ENCODE data around the gene TBC1D5.

TBC1D5 gene

GRCh38 chr3:17307887-17308286 lies 434.5 kb downstream of the TBC1D5 start:
- DNase-seq (ENCODE audit: low read depth in 2 of 3, low spot score in 1 of 3), result no peak

GRCh38 chr3:17307482-17307881 lies 434.9 kb downstream of the TBC1D5 start:
- DNase-seq (ENCODE audit: low read depth in 2 of 3, low spot score in 1 of 3), result no peak

- no peak for DNase-seq (ENCODE audit: low read depth in 2 of 3, low spot score in 1 of 3)
These were observed 437.5 kb downstream of the TBC1D5 start for GRCh38 chr3:17304969-17305368.

GRCh38 chr3:17302774-17303173 lies 439.7 kb downstream of the TBC1D5 start:
- DNase-seq (ENCODE audit: low read depth in 2 of 3, low spot score in 1 of 3), result no peak

GRCh38 chr3:17302170-17302569 lies 440.3 kb downstream of the TBC1D5 start:
- DNase-seq (ENCODE audit: low read depth in 2 of 3, low spot score in 1 of 3), result no peak

GRCh38 chr3:17301271-17301670 lies 441.2 kb downstream of the TBC1D5 start:
- no peak for DNase-seq (ENCODE audit: low read depth in 2 of 3, low spot score in 1 of 3)

GRCh38 chr3:17300441-17300840 lies 442.0 kb downstream of the TBC1D5 start:
- DNase-seq (ENCODE audit: low read depth in 2 of 3, low spot score in 1 of 3), result no peak

GRCh38 chr3:17298038-17298437 lies 444.4 kb downstream of the TBC1D5 start:
- no peak for DNase-seq (ENCODE audit: low read depth in 2 of 3, low spot score in 1 of 3)

- no peak for DNase-seq (ENCODE audit: low read depth in 2 of 3, low spot score in 1 of 3)
These were observed 449.9 kb downstream of the TBC1D5 start for GRCh38 chr3:17292556-17292955.

GRCh38 chr3:17290894-17291293 lies 451.5 kb downstream of the TBC1D5 start:
- no peak for DNase-seq (ENCODE audit: low read depth in 2 of 3, low spot score in 1 of 3)

GRCh38 chr3:17288839-17289399 lies 453.5 kb downstream of the TBC1D5 start:
- DNase-seq (ENCODE audit: low read depth in 2 of 3, low spot score in 1 of 3), result no peak

- no peak for DNase-seq (ENCODE audit: low read depth in 2 of 3, low spot score in 1 of 3)
These were observed 455.3 kb downstream of the TBC1D5 start for GRCh38 chr3:17287006-17287689.

GRCh38 chr3:17278006-17278405 lies 464.4 kb downstream of the TBC1D5 start:
- DNase-seq (ENCODE audit: low read depth in 2 of 3, low spot score in 1 of 3), result no peak

- DNase-seq (ENCODE audit: low read depth in 2 of 3, low spot score in 1 of 3), result no peak
These were observed 475.6 kb downstream of the TBC1D5 start for GRCh38 chr3:17266846-17267245.

- DNase-seq (ENCODE audit: low read depth in 2 of 3, low spot score in 1 of 3), result no peak
These were observed 480.6 kb downstream of the TBC1D5 start for GRCh38 chr3:17261627-17262369.

- DNase-seq (ENCODE audit: low read depth in 2 of 3, low spot score in 1 of 3), result no peak
These were observed 482.2 kb downstream of the TBC1D5 start for GRCh38 chr3:17260257-17260656.

- no peak for DNase-seq (ENCODE audit: low read depth in 2 of 3, low spot score in 1 of 3)
These were observed 482.7 kb downstream of the TBC1D5 start for GRCh38 chr3:17259685-17260084.

- DNase-seq (ENCODE audit: low read depth in 2 of 3, low spot score in 1 of 3), result peak in 1 of 3 donors; percentile 46
These were observed 483.5 kb downstream of the TBC1D5 start for GRCh38 chr3:17258823-17259436.

GRCh38 chr3:17257269-17257668 lies 485.2 kb downstream of the TBC1D5 start:
- DNase-seq (ENCODE audit: low read depth in 2 of 3, low spot score in 1 of 3), result no peak

- DNase-seq (ENCODE audit: low read depth in 2 of 3, low spot score in 1 of 3), result no peak
These were observed 498.8 kb downstream of the TBC1D5 start for GRCh38 chr3:17243621-17244020.

GRCh38 chr3:17239417-17239816 lies 503.0 kb downstream of the TBC1D5 start:
- DNase-seq (ENCODE audit: low read depth in 2 of 3, low spot score in 1 of 3), result no peak

GRCh38 chr3:17238023-17238422 lies 504.4 kb downstream of the TBC1D5 start:
- no peak for DNase-seq (ENCODE audit: low read depth in 2 of 3, low spot score in 1 of 3)
